ENCODE data around the gene LPP.

Gene LPP

DNA sequence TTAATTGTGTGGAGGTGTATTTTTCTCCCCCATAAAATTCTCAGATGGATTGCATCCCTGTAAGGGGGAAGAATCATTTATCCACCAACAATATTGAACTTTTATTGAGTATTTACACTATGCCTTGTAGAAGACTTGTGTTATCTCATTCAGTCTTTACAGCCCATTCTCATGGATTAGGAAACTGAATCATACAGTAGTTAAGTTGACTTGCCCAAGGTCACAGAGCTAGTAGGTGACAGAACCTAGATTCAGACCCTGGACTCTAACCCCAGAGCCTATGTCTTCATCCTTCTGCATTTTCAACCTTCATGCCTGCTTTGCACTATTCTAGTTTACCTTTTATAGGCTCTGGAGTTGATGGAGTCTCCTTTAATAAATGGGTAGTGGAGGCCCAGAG, 226.8 kb downstream of the LPP start:
- intact Hi-C loops (cut with DNase I) = no loop called here
- DNase-seq = no peak

DNA sequence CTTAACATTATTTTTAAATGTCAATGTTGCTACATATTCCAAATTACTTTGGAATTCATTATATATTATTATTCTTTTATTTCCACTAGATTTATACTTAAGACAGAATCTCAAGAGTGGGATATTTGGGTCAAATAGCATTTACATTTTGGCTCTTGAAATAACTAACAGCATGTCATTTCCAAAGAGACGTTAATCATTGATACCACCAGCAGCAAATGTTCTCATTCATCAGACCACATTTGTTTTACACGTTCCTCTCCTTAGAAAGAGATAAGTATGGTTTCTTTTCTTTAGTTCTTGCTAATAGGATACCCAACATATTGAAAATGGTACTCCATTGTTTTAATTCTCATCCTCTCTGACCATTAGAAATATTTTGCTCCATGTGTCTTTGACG, 229.8 kb downstream of the LPP start:
- intact Hi-C loops (cut with DNase I) = no loop called here

DNA sequence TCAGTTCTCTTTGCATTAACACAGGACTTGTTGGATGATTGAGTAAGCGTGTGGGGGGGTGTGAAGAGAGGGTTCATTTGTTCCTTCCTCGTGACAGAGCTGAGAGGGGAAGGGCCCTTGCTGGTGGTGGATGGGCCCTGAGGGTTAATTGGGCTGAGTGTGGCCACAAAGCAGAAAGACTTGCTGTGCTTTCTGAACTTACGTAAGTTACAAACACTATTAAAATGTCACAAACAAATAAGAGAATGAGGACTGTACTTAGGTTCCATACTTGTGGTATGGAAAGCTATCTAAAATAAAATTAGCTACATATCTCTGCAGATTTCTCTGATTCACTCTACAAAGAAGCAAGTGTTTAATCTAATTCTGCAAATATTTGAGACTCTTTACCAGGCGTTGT, 231.3 kb downstream of the LPP start:
- no peak for DNase-seq

More for the DNA sequence above, 229.8 kb downstream of the LPP start:
- no peak for DNase-seq

DNA sequence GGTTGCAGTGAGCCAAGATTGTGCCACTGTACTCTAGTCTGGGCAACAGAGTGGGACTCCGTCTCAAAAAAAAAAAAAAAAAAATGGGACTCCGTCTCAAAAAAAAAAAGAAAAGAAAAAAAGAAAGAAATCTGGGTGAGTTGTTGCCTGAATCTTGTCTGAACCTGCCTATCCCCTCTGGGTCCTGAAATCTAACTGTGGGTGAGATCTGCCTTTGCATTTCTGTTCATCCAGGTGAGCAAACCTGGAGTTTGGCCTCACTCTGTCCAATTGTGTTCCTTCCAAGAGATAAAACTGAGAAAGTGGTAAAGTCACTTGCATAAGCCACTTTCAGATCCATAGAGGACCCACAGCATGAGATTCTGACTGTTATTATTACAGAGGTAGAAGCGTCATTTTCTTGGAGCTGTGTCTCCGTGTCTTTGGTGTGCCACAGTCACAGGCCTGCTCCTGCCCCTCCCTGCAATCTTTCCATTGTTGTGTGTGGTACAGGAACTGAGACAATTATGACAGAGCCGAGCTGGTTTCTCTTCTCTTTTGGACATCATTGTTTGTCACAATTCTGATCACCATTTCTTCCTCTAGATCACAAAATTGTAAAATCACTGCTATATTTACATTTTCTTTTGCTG, 235.9 kb downstream of the LPP start:
- intact Hi-C loops (cut with DNase I) = no loop called here
- peak in 1 of 10 donors; percentile 70 for DNase-seq

More for the DNA sequence above, 231.3 kb downstream of the LPP start:
- intact Hi-C loops (cut with DNase I) = no loop called here

DNA sequence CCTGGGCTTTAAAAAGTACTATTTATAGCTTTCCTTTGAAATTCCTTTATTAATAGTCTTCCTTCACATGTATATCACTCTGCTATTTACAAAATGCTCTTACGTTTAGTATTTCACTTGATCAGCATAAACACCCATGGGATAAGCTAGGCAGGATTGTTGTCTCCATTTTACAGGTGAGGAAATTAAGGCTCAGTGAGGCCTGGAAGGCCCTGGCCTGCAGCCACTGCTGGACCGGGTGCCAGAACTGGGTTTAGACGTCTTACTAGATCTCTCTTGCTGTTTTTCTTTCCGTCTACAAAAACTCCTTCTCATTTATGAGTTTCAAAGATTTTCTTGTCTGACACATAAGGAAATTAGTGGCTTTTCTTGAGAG, 236.4 kb downstream of the LPP start:
- intact Hi-C loops (cut with DNase I) = no loop called here
- no peak for DNase-seq

DNA sequence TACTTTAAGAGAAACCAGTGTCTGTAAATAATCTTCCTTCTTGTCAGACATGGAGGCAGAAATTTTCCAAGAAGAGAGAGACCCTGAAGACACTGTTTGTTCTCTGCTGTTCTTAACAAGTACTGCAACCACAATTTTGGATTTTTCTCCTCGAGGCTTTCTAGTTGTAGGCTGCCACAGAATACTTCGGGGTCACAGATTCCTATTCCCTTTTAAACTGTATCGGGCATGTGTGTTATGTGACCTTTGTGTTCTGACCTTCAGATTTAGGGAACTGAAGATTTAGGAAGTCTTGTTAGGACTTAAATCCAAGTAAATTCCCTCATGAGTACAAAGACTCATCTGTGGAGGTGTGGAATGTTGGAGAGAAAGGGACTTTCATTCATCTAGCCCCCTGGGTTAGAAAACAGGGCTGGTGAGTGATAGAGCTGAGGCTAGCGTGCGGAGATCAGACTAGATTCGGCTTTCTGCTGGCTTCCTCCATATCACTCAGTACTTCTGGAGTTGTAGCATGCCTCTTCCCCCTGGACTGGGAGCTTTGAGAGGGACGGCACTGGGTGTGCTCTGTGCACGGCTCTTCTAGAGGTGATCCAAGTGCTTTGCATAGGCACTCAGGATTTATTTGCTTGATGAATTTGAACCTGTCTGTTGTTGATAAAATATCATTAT, 237.0 kb downstream of the LPP start:
- intact Hi-C loops (cut with DNase I) = no loop called here
- DNase-seq = no peak

DNA sequence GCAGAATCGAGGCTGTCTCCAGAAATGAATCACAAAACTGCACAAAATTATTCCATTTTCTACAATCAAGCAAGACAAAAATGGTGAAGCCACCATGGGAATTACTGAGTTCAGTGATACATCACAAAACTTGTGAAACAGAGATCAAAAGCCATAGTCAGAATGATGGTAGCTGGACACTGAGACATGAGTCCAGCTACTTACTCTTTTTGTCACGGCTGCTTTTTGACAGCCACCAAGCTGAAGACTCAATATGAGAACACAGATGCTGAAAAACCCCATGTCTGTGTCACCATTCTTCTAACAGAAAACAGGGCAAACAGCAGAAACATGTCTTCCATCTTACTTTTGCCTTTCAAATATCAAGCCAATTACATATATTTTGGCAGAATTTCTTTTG, 237.6 kb downstream of the LPP start:
- DNase-seq = no peak
- intact Hi-C loops (cut with DNase I) = no loop called here

DNA sequence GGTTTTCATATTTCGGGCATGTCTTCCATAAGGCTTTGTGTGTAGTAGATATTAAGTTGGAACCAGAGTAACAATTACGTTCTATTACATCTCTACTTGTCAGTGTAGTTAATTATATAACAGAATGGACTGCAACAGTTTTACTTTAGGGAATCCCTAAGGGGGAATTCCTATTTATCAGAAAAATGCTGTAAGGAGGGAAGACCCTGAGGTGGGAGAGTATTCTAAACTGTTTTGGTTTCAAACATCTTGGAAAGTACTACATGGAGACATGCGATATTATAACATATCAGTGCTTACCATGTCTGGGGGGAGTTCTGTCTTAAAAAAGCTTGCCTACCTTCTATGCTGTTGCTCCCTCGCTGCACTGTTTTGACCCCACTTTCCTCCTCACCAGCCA, 238.1 kb downstream of the LPP start:
- no peak for DNase-seq
- intact Hi-C loops (cut with DNase I) = no loop called here

DNA sequence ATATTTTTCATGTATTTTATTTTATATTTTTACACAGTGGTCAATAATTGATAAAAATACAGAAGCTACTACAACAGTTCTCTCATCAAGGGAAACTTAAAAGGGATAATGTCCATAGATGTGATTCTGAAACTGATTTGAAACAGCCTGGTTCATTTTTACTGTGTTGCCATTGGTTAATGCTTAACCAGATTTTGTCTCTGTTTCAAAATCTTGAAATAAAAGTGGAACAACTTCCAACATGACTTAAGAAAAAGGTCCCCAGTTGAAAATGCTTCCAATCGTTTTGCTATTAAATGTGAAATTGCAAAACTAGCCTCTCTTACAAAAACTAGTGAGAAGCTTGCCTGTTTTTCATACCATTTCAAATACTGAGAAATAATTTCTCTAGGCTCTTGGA, 240.7 kb downstream of the LPP start:
- DNase-seq = no peak
- intact Hi-C loops (cut with DNase I) = no loop called here

DNA sequence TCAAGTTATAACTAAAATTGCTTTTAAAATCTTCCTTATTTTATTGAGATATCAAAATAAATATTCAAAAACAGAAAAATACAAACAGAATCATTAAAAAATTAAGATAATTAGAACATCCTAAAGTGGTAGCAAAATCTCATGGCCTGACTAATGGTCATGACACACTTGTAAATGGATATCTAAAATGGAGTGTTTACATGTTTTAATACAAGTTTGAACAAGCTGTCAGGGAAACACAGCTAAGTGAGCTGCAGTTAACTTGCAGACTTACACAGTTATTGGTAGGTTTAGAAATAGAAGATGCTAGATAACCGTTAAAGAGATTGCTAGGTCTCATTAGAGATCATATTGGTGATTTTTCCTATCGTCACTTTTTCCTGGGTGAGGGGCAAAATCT, 242.3 kb downstream of the LPP start:
- intact Hi-C loops (cut with DNase I) = no loop called here

DNA sequence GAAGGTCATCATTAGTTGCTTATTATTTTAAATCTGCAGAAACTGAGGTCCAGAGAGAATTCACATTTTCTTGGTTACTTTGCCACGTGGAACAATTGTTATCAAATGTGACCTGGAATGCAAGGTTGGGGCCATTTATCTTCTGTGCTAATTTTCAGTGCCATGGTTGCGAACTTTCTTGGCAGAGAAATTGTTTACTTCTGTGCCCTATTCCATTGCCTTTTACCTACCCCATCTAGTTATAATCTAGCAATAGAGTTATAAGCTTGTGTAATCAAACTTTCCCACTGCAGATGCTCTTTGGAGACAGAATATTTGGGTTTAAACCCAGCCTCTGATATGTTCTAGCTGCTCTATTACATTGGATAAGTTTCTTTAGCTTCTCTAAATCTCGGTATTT, 242.9 kb downstream of the LPP start:
- DNase-seq = no peak
- intact Hi-C loops (cut with DNase I) = no loop called here

More for the DNA sequence above, 242.3 kb downstream of the LPP start:
- no peak for DNase-seq

DNA sequence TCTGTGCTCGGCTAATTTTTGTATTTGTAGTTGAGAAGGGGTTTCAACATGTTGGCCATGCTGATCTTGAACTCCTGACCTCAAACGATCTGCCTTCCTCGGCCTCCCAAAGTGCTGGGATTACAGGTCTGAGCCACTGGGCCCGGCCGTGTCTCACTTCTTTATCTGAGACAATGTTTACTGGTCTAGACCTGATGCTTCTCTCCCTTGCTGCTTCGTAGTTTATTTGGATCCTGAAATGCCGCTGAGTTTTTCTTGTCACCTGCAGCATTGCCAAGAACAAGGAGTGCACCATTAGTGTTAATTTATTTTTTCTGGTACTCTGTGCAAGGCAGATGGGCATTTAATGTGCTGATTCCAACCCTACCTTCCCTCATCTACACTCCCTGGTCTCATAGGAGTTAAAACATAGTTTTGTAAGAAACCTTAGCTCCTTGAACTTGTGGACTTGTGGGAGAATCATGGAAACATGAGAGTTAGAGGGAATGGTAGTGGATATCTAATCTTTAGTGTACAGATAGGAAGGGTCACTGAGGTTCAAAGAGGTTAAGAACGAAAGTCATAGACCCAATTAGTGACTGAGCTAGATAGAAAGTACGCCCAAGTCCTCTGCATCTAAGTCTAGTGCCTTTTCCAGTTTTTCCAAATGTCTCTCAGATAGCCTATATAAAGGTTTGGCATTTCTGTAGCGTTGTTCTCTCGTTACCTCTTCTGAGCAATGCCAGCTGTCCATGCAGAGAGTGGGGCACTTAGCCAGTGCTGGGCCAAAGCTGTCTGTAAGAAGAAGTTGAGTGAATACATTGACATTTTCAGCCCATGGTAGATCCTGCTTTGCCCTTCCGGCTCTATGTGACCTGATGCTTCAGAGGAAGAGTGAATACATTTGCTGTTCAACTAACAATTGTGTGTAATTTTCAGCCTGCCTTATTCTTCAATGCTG, 244.1 kb downstream of the LPP start:
- DNase-seq = peak in 5 of 10 donors; percentile 23 to 83 (median 46)
- intact Hi-C loops (cut with DNase I) = no loop called here

DNA sequence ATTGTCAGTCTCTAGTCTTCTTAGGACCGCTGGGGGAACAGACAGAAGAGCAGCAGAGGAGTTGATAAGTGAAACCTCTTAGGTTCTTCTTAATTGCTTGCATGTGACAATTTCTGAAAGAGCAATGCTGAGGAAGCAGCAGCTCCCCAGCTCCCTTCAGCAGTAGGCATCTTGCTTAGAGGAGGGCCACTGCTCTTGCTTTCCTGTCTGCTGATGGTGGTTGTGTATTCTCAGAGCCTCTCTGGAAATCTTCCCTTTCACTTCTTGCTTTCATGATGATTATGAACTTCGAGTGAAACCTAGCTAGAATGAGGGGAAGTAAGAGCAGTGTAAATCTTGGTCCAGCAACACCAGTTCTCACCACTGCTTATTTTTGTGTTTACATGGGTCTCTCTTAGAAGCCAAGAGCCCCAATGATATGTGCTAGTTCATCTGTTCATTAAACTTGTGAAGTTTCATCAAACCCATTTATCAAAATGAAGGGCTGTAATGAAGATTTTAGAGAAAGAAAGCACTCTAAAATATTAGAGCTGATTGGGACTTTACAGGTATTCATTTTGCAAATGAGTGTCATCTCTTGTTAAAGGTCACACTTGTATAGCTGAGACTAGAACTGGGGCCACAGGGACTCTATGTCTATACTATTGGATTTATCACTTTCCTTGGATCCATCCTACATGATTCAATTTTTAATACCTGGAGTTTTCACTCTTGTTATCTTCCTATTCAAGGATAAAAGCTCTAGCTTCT, 246.7 kb downstream of the LPP start:
- intact Hi-C loops (cut with DNase I) = no loop called here
- DNase-seq = no peak

DNA sequence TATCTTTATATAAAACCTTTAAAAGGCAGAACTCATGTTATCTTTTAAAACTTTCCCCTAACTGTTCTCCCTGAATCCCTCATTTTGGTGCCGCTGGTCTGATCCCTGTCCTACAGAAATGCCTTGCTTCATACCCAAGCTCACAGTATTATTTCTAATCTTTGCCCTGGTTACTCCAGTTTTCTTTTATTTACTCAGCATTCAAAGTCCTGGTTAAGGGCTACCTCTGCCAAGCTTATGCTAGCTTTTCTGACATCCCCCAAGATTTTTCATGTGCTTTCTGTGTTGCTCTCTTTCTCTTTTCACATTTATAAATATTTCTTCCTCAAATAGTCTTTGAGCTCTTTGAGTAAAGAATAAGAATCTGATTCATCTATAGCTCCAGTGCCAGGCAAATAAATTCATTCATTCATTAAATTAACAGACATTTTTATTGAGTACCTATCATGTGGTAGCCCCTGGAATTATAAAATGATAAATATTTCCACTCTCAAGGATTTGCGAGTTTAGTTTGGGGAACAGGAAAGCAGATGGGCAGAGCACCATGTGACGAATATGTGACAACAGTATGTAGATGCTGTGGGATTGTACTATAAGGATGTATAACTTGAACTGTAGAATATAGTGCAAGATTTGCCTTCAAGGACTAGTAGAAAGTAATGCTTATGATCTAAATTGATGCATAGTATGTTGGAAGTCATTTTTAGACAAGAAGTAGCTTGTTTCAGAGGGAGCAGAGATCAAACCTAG, 247.5 kb downstream of the LPP start:
- intact Hi-C loops (cut with DNase I) = no loop called here
- no peak for DNase-seq

DNA sequence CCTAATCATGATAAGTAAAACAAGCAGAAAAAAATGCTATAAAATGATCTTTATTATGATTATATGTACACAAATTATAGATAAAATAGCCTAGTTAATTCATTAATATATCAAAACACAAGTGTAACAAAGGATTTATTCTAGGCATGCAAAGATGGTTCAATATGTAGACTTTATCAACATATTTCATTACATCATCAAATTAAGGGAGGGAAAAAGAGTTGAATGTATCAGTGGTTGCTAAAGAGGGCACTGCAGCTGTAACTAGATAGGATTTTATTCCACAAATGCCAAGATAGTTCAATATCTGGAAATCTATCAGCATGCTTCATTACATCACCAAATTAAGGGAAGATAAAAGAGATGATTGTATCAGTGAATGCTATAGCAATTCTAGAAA, 248.3 kb downstream of the LPP start:
- no peak for DNase-seq
- intact Hi-C loops (cut with DNase I) = no loop called here

DNA sequence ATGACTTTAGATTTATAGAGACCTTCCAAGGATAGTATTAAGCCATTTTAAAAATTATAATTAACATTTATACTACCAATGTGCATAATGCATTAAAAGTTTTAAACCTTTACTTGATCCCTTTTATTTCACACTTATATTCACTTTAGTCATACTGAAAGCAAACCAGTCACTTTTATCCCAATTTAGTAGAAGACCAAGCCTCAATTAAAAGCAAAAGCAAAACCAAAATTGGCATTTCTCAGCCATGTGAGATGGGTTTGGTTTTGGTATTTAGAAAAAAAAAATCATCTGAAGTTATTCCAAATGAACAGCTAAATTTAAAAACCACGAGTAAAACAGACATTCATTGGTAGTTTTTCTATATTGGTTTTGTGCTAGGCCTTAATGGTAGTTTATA, 249.4 kb downstream of the LPP start:
- intact Hi-C loops (cut with DNase I) = no loop called here
- DNase-seq = no peak

DNA sequence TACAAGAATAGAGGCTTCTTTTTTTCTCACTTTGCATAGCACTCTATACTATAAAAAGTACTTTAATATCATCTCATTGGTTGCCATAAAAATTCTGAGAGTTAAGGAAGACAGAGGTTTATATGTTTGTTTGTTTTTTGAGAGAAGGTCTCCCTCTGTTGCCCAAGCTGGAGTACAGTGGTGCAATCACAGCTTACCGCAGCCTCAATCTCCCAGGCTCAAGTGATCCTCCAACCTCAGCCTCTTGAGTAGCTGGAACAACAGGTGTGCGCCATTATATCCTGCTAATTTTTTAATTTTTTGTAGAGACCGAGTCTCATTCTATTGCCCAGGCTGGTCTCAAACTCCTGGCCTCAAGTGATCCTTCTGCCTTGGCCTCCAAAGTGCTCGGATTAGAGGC, 250.2 kb downstream of the LPP start:
- DNase-seq = no peak
- intact Hi-C loops (cut with DNase I) = no loop called here

DNA sequence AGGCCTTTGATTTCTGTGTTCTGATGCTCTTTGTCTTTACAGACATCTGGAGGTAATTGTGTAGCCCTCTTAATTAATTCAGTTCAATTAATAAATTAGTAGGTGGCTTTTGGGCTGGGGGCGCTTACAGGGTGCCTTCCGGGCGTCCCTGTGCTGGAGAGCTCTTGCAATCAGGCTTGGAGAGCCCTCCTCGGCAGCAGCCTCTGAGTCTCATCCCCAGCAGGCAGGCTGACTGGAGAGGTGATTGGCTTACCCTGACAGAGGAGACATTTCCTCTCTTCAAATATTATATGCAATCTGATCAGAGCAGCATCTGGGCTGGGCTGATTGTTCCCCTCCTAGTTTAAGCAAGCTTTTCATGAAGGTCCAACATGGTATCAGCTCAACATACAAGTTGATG, 250.7 kb downstream of the LPP start:
- intact Hi-C loops (cut with DNase I) = no loop called here
- DNase-seq = peak in 2 of 10 donors; percentile 66

DNA sequence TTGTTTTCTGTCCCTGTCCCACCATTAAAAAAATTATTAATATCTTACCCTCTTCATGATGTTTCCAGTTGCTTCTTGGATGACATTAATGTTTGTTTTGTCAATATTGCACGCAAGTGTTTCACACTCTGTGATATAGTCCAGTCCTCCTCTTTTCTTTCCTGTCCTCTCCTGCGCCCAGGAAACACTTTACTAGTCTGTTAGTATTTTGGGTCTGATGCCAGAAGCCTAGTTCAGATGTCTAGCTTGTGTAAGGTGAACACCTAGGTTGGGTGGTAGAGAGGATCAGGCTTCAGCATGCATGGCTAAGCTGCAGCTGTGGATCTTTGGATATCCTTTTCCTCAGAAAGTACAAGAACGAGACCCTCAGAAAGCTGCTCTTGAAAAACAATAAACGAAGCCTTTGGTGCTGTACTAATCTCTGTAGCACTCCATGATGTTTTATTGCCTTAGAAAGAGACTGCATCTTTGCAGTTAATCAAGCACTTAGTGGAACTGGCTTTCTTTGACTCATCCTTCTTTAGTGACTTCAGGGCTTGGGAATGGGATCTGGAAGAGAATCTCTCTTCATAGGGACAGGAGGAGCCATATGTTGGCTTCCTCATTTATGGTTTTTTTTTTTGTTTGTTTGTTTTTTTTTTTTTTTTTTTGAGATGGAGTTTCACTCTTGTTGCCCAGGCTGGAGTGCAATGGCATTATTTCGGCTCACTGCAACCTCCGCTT, 253.4 kb downstream of the LPP start:
- intact Hi-C loops (cut with DNase I) = no loop called here
- DNase-seq = no peak

Data from posterior cingulate gyrus (tissue), 11 donors.